Measurements from ENCODE around the gene SLC25A25.
A peak's percentile ranks its signal among the peaks of the same experiment; 100 is the strongest.
"Not testable (repeated sequence)": the region's sequence is repeated elsewhere in the genome, so short reads cannot be mapped to it uniquely, and the experiment has no call there.

The SLC25A25 gene

GRCh38 chr9:128067645-128068385 is at the start of gene SLC25A25:
TSS of gene SLC25A25 (plus strand) at chr9:128068232. CDS start at chr9:128068320, 88 bp downstream.
- peak; percentile 99 for DNase-seq

- no peak for DNase-seq
Observed at GRCh38 chr9:128020692-128021091, 47.3 kb upstream of the SLC25A25 start.

DNA sequence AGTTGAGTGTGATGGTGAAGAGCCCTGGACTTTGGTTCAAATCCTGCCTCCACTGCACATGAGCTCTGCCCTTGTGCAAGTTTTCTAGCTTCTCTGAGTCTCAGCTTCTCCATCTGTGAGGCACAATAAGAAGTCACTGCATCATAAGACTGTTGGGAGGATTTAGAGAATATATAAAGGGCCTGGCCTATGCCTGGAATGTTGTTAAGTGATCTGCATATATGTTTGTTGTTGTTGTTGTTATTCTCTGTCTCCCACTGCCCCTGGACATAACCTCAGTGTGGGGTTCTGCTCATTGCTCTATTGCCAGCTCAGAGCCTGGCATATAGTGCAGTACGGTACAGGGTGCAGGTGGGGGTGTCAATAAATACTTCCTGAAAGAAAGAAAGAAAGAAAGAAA is 46.9 kb upstream of the SLC25A25 start:
- no peak for DNase-seq

- no peak for DNase-seq
Observed at GRCh38 chr9:128022886-128023285, 45.1 kb upstream of the SLC25A25 start.

GRCh38 chr9:128023671-128024070 is 44.4 kb upstream of the SLC25A25 start:
- DNase-seq, result not testable (repeated sequence)

DNA sequence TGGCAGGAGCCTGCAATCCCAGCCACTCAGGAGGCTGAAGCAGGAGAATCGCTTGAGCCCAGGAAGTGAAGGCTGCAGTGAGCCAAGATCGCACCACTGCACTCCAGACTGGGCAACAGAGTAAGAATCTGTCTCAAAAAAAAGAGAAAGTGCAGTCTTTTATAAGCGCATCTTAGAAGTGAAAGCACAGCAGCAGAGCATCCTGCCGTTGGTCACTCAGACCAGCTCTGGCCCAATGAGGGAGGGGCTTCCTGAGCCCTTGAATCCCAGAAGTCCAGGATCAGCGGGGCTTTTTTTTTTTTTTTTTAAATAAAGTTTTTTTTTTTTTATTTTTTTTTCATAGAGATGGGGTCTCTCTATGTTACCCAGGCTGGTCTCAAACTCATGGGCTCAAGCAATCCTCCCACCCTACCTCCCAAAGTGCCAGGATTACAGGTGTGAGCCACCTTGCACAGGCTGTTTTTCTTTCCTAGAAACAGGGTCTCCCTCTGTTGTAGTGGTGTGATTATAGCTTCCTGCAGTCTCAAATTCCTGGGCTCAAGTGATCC is 43.2 kb upstream of the SLC25A25 start:
- DNase-seq, result no peak

DNA sequence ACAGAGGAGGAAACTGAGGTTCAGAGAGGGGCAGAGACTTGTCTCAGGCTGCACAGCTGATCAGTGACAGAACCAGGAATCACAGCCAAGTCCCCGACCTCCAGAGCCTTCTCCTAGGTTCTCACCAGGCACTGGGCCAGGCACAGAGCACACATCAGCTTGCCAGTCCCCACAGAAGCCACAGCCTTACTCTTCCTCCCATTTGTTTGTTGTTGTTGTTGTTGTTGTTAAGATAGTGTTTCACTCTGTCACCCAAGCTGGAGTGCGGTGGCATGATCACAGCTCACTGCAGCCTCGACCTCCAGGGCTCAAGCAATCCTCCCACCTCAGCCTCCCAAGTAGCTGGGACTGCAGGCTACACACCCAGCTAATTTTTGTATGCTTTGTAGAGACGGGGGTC is 42.3 kb upstream of the SLC25A25 start:
- DNase-seq, result no peak

GRCh38 chr9:128026255-128026772 is 41.7 kb upstream of the SLC25A25 start:
- peak; percentile 75 for DNase-seq

GRCh38 chr9:128026773-128027541 is 41.1 kb upstream of the SLC25A25 start:
- DNase-seq, result peak; percentile 42

GRCh38 chr9:128027705-128028104 is 40.3 kb upstream of the SLC25A25 start:
- DNase-seq, result no peak

DNA sequence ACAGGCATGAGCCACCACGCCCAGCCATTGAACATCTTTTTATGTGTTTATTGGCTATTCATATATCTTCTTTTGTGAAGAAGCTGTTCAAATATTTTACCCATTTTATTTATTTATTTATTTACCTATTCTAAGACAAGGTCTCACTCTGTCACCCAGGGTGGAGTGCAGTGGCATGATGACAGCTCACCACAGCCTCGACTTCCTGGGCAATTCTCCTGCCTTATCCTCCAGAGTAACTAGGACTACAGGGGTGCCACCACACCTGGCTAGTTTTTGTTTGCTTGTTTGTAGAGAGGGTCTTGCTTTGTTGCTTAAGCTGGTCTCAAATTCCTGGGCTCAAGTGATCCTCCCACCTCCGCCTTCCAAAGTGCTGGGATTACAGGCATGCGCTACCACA is 34.4 kb upstream of the SLC25A25 start:
- no peak for DNase-seq

GRCh38 chr9:128034821-128035652 is 33.0 kb upstream of the SLC25A25 start:
- peak; percentile 56 for DNase-seq

- not testable (repeated sequence) for DNase-seq
Observed at GRCh38 chr9:128036522-128036921, 31.5 kb upstream of the SLC25A25 start.

- DNase-seq, result not testable (repeated sequence)
Observed at GRCh38 chr9:128040783-128041182, 27.2 kb upstream of the SLC25A25 start.

- DNase-seq, result no peak
Observed at GRCh38 chr9:128042043-128042442, 26.0 kb upstream of the SLC25A25 start.

DNA sequence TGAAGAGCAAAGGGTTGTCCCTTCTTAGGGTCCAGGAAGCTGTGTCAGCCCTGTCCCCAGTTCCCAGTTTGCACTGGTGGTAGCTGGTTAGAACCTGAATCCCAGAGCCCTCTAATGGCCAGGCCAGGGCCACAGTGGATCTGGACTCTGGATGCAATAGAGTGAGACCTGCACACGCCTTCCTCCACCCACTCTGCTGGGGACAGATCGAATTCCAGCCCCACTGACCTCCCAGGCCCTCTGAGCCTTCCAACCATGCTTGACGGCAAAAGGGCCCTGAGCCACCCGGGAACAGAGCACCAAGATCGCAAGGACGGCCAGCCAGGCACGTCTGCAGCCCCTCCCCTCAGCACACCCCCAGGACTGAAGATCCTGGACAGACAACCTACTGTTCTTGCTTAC is 24.6 kb upstream of the SLC25A25 start:
- DNase-seq, result no peak

DNA sequence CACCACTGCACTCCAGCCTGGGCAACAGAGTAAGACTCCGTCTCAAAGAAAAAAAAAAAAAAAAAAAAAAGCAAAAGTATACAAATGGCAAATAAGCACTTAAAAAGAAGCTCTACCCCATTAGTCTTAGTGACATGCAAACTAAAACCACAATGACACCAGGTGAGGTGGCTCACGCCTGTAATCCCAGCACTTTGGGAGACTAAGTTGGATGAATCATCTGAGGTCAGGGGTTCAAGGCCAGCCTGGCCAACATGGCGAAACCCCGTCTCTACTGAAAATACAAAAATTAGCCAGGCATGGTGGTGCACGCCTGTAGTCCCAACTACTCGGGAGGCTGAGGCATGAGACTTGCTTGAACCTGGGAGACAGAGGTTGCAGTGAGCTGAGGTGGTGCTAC is 22.6 kb upstream of the SLC25A25 start:
- DNase-seq, result not testable (repeated sequence)

DNA sequence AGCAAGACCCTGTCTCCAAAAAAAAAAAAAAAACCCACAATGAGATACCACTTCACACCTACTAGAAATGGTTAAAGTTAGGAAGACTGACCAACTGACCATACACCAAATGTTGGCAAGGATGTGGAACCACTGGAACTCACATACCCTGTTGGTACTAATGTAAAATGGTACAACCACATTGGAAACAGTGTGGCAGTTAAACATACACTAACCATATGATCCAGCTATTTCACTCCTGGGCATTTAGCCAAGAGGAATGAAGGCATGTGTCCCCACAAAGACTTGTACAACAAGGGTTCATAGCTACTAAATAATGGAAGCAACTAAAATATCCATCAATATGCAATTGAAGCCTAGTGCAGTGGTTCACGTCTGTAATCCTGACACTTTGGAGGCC is 22.2 kb upstream of the SLC25A25 start:
- no peak for DNase-seq

- DNase-seq, result no peak
Observed at GRCh38 chr9:128047231-128047630, 20.8 kb upstream of the SLC25A25 start.

DNA sequence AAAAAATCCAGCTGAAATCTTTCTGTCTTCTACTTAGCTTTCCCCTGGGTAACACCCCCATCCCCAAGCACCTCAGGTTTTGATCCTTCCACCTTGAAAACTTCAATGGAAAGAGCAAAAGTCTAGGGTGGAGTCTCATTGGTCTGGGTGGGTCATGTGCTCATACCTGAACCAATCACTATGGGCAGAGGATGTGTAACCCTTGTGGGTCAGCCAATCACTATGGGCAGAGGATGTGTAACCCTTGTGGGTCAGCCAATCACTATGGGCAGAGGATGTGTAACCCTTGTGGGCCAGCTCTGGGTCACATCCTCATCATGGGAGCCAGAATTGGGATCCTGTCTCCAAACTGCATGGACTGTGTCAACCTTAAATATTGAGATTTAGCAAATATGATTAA is 19.4 kb upstream of the SLC25A25 start:
- DNase-seq, result no peak

DNA sequence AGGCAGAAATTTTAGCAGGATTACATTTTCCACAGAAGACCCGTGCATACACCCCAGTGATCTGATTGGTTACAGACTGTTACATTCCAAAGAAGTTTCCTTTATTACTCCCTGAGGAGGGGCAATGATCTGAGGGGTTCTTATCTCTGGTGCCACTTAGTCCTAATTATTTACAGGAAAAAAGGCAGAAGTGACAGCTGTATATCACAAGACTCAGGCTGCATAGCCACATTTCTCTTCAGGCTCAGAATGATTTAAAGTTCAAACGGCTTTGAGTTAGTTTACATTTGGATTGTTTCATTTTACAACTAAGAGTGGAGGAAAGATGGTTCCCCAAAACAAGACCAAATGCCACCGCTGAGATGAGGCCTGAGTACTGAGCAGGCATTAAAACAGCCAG is 18.2 kb upstream of the SLC25A25 start:
- no peak for DNase-seq

- no peak for DNase-seq
Observed at GRCh38 chr9:128051932-128052709, 15.9 kb upstream of the SLC25A25 start.
